SK-N-SH treated with all-trans-retinoic acid at 6 μM for 48 hours (cell line): ENCODE measurements around the gene DLGAP5.
A peak's percentile ranks its signal among the peaks of the same experiment; 100 is the strongest.

Experiments used
- ATAC-seq: fragments of 200-7000 bp; cut with Tn5 transposase; 3 replicates; pipeline ENCODE4 v1.9.1; 2020; ENCODE audit warnings: mild to moderate bottlenecking, moderate library complexity
- ARNTL ChIP-seq: fragments of 450-650 bp; formaldehyde crosslinking; IDR thresholded peaks from 2 replicates; pipeline ENCODE4 v1.5.0; 2020; ENCODE audit warnings: low read depth, mild to moderate bottlenecking, moderate library complexity, borderline replicate concordance
- BACH2 ChIP-seq: fragments of 250-450 bp; sonication (Bioruptor Pico); IDR thresholded peaks from 2 replicates; pipeline ENCODE4 v1.9.0; 2021; ENCODE audit warnings: mild to moderate bottlenecking, borderline replicate concordance
- ESRRG ChIP-seq: fragments of 250-450 bp; sonication (Bioruptor Pico); IDR thresholded peaks from 2 replicates; pipeline ENCODE4 v1.6.1; 2021; ENCODE audit warnings: mild to moderate bottlenecking
- GLIS3 ChIP-seq: fragments of 250-450 bp; sonication (Bioruptor Pico); IDR thresholded peaks from 2 replicates; pipeline ENCODE4 v1.5.0; 2020; ENCODE audit warnings: mild to moderate bottlenecking, moderate library complexity
- ISL1 ChIP-seq: fragments of 250-450 bp; sonication (Bioruptor Pico); IDR thresholded peaks from 2 replicates; pipeline ENCODE4 v2.1.2; 2022; ENCODE audit warnings: mild to moderate bottlenecking, moderate library complexity
- OSR1 ChIP-seq: fragments of 250-450 bp; sonication (Bioruptor Pico); IDR thresholded peaks from 2 replicates; pipeline ENCODE4 v1.8.0; 2022; ENCODE audit warnings: moderate library complexity, mild to moderate bottlenecking, inconsistent platforms
- PPARA ChIP-seq: fragments of 250-450 bp; sonication (Bioruptor Pico); IDR thresholded peaks from 2 replicates; pipeline ENCODE4 v1.5.0; 2020; ENCODE audit warnings: mild to moderate bottlenecking, borderline replicate concordance
- SNAI2 ChIP-seq: fragments of 250-450 bp; sonication (Bioruptor Pico); IDR thresholded peaks from 2 replicates; pipeline ENCODE4 v1.5.0; 2020; ENCODE audit warnings: mild to moderate bottlenecking, moderate library complexity
- TCF4 ChIP-seq: fragments of 250-450 bp; sonication (Bioruptor Pico); IDR thresholded peaks from 2 replicates; pipeline ENCODE4 v1.8.0; 2021; ENCODE audit warnings: mild to moderate bottlenecking, moderate library complexity, borderline replicate concordance
- TOX ChIP-seq: fragments of 250-450 bp; sonication (Bioruptor Pico); IDR thresholded peaks from 2 replicates; pipeline ENCODE4 v1.8.0; 2021; ENCODE audit warnings: mild to moderate bottlenecking, moderate library complexity, borderline replicate concordance
- ZC3H10 ChIP-seq: fragments of 250-450 bp; sonication (Bioruptor Pico); IDR thresholded peaks from 2 replicates; pipeline ENCODE4 v1.5.1; 2021; ENCODE audit warnings: mild to moderate bottlenecking, moderate library complexity
- ZFP3 ChIP-seq: fragments of 250-450 bp; sonication (Bioruptor Pico); IDR thresholded peaks from 2 replicates; pipeline ENCODE4 v1.5.0; 2020; ENCODE audit warnings: mild to moderate bottlenecking, moderate library complexity
- ZFP30 ChIP-seq: fragments of 450-650 bp; formaldehyde crosslinking; IDR thresholded peaks from 2 replicates; pipeline ENCODE4 v1.5.0; 2022; ENCODE audit warnings: mild to moderate bottlenecking, moderate library complexity
- ZNF565 ChIP-seq: fragments of 450-650 bp; formaldehyde crosslinking; conservative IDR thresholded peaks from 2 replicates; pipeline ENCODE4 v1.5.0; 2020; ENCODE audit warnings: low read depth, mild to moderate bottlenecking, moderate library complexity
- ZNF70 ChIP-seq: fragments of 450-650 bp; formaldehyde crosslinking; IDR thresholded peaks from 2 replicates; pipeline ENCODE4 v1.5.0; 2020; ENCODE audit warnings: mild to moderate bottlenecking, moderate library complexity
- ZNF8 ChIP-seq: fragments of 450-650 bp; formaldehyde crosslinking; IDR thresholded peaks from 2 replicates; pipeline ENCODE4 v1.5.0; 2020; ENCODE audit warnings: mild to moderate bottlenecking, moderate library complexity
- TF ChIP-seq, protein P1 (sequence below): fragments of 250-450 bp; sonication (Bioruptor Pico); IDR thresholded peaks from 2 replicates; pipeline ENCODE4 v1.8.0; 2020; ENCODE audit warnings: mild to moderate bottlenecking, moderate library complexity, borderline replicate concordance
- TF ChIP-seq, protein P2 (sequence below): fragments of 250-450 bp; sonication (Bioruptor Pico); IDR thresholded peaks from 2 replicates; pipeline ENCODE4 v1.5.0; 2020; ENCODE audit warnings: mild to moderate bottlenecking, moderate library complexity
- TF ChIP-seq, protein P3 (sequence below): fragments of 250-450 bp; sonication (Bioruptor Pico); IDR thresholded peaks from 2 replicates; pipeline ENCODE4 v1.5.1; 2020; ENCODE audit warnings: low read depth, mild to moderate bottlenecking, moderate library complexity
- TF ChIP-seq, protein P4 (sequence below): fragments of 250-450 bp; sonication (Bioruptor Pico); IDR thresholded peaks from 2 replicates; pipeline ENCODE4 v1.5.1; 2021; ENCODE audit warnings: mild to moderate bottlenecking, moderate library complexity

DLGAP5 gene

DNA sequence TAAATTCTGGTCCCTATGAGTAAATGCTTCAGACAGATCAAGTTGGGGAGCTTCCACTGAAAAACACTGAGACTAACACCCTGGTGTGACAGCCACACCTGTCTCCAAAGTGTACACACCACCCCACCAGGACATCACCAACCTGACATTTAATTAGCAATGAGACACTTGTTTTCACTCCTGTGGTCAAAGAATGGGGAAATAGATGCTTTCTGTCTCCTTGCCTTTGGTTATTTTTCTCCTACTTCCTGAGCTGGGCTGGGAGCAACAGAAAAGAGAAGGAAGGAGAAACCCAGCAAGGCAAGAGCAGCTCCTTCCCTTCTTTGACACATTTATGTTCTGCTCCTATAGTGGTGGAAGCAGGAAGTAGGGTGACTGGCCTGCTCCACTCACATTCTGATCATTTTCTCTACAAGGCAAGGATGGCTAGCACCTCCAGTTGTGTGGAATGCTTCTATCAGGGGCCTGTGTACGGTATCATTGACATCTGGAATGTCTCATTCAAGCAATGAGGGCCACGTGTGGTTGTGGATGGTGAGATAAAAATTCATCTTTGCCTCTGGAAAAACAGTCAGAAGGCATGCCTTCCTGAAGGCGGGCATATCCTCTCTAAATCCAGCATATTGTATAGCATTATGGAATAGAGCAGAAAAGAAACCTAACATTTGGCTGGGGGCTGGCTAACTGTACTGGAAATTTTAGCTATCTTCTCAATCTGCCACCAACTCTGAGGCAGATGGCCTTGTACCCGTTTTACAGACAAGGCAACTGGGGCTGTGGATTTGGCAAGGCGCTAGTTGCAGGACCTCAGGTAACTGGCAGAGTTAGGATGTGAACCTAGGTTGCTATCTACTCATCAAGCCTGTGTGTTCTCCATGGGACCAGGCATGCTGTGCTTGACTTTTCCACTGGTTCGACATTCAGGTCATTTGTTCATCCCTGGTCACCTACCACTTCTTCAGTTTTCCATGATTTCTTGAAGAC lies 87.1 kb downstream of the DLGAP5 start:
- TF ChIP-seq ZNF565 = no peak
- TF ChIP-seq TCF4 = no peak
- no peak for TF ChIP-seq BACH2
- TF ChIP-seq ZFP3 (CRISPR knock-in tag) = no peak
- no peak for TF ChIP-seq ZNF70
- no peak for TF ChIP-seq SNAI2 (CRISPR knock-in tag)
- TF ChIP-seq ISL1 (CRISPR knock-in tag) = no peak
- TF ChIP-seq, protein P1, sequence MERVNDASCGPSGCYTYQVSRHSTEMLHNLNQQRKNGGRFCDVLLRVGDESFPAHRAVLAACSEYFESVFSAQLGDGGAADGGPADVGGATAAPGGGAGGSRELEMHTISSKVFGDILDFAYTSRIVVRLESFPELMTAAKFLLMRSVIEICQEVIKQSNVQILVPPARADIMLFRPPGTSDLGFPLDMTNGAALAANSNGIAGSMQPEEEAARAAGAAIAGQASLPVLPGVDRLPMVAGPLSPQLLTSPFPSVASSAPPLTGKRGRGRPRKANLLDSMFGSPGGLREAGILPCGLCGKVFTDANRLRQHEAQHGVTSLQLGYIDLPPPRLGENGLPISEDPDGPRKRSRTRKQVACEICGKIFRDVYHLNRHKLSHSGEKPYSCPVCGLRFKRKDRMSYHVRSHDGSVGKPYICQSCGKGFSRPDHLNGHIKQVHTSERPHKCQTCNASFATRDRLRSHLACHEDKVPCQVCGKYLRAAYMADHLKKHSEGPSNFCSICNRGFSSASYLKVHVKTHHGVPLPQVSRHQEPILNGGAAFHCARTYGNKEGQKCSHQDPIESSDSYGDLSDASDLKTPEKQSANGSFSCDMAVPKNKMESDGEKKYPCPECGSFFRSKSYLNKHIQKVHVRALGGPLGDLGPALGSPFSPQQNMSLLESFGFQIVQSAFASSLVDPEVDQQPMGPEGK (CRISPR knock-in tag) = no peak
- TF ChIP-seq ZC3H10 (CRISPR knock-in tag) = no peak
- TF ChIP-seq, protein P2, sequence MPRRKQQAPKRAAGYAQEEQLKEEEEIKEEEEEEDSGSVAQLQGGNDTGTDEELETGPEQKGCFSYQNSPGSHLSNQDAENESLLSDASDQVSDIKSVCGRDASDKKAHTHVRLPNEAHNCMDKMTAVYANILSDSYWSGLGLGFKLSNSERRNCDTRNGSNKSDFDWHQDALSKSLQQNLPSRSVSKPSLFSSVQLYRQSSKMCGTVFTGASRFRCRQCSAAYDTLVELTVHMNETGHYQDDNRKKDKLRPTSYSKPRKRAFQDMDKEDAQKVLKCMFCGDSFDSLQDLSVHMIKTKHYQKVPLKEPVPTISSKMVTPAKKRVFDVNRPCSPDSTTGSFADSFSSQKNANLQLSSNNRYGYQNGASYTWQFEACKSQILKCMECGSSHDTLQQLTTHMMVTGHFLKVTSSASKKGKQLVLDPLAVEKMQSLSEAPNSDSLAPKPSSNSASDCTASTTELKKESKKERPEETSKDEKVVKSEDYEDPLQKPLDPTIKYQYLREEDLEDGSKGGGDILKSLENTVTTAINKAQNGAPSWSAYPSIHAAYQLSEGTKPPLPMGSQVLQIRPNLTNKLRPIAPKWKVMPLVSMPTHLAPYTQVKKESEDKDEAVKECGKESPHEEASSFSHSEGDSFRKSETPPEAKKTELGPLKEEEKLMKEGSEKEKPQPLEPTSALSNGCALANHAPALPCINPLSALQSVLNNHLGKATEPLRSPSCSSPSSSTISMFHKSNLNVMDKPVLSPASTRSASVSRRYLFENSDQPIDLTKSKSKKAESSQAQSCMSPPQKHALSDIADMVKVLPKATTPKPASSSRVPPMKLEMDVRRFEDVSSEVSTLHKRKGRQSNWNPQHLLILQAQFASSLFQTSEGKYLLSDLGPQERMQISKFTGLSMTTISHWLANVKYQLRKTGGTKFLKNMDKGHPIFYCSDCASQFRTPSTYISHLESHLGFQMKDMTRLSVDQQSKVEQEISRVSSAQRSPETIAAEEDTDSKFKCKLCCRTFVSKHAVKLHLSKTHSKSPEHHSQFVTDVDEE = no peak
- TF ChIP-seq, protein P3, sequence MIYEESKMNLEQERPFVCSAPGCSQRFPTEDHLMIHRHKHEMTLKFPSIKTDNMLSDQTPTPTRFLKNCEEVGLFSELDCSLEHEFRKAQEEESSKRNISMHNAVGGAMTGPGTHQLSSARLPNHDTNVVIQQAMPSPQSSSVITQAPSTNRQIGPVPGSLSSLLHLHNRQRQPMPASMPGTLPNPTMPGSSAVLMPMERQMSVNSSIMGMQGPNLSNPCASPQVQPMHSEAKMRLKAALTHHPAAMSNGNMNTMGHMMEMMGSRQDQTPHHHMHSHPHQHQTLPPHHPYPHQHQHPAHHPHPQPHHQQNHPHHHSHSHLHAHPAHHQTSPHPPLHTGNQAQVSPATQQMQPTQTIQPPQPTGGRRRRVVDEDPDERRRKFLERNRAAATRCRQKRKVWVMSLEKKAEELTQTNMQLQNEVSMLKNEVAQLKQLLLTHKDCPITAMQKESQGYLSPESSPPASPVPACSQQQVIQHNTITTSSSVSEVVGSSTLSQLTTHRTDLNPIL (CRISPR knock-in tag) = no peak
- TF ChIP-seq GLIS3 (CRISPR knock-in tag) = no peak
- no peak for TF ChIP-seq ESRRG (CRISPR knock-in tag)

DNA sequence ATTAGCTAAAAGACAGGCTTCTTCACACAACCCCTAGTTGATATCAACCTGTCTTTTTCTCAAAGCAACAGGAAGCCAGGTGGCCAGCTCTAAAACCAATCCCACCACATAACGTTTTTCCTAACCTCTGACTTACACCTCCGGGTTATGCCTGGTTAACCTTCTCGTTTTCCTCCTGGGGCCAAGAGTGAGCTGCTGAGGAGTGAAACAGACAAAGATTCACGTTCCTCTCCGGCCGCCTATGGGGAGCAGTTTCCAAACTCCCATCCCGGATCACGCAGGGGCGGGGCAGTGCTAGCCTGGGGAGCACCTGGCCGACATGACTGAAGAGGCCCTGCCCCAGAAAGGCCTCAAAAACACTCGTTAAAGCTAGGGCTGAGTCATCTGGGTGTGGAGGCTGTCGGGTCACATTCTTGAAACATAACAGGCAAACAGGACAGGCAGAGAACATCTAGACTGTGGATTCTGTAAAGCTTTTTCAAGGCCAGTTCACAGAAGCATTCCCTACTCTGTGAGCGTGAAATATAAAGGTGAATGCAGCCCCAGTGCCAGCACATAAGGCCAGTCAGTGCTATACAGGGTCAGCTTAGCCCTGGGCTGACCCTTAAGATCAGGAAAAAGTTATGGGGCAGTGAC lies 88.3 kb downstream of the DLGAP5 start:
- peak; percentile 78 for ATAC-seq
- TF ChIP-seq TOX (CRISPR knock-in tag) (no peak), GLIS3 (CRISPR knock-in tag) (no peak), BACH2 (no peak), SNAI2 (CRISPR knock-in tag) (no peak), PPARA (CRISPR knock-in tag) (no peak), ZNF565 (no peak)
- TF ChIP-seq, protein P3 (CRISPR knock-in tag) = no peak
- TF ChIP-seq, protein P1 (CRISPR knock-in tag) = no peak

More for the DNA sequence above, 87.1 kb downstream of the DLGAP5 start:
- ATAC-seq = no peak

DNA sequence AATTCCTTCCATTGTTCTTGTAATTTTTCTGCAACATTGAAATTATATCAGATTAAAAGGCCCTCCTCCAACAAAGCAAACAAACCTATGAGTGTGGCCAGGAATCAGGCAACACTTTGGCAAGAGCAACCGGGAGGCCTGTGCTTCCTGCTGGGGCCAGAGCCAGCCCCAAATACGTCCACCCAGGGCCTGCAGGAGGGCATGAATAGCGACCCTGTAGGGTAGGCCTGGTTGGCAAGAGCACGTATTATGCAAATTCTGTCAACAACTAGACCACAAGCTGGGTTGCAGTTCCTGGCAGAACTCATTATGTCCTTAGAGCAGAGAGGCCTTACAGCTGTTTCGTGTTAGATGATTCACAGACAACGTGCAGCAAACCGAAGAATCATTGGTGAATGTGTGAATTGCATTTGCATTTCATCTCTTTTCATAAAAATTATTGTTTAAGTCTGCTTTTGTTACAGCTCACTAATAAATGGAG lies 89.2 kb downstream of the DLGAP5 start:
- no peak for TF ChIP-seq ESRRG (CRISPR knock-in tag)
- TF ChIP-seq TCF4 = peak; percentile 68; the same call in 1 of the 2 replicates
- peak; percentile 95 for ATAC-seq

DNA sequence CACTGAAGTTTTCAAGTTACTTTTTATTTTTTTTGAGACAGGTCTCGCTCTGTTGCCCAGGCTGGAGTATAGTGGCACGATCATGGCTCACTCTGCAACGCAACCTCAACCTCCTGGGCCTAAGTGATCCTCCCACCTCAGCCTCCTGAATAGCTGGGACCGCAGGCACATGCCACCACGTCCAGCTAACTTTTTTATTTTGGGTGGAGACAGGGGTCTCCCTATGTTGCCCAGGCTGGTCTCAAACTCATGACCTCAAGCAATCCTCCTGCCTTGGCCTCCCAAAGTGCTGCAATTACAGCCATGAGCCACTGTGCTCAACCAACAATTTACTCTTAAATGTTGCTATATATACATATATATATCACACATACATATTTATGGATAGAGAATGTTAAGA lies 89.7 kb downstream of the DLGAP5 start:
- ATAC-seq = no peak
- TF ChIP-seq OSR1 (CRISPR knock-in tag) (no peak), GLIS3 (CRISPR knock-in tag) (no peak), ARNTL (no peak), ZNF8 (CRISPR knock-in tag) (no peak), PPARA (CRISPR knock-in tag) (no peak), TCF4 (no peak), ZNF565 (no peak), ZFP30 (CRISPR knock-in tag) (no peak)
- TF ChIP-seq, protein P4, sequence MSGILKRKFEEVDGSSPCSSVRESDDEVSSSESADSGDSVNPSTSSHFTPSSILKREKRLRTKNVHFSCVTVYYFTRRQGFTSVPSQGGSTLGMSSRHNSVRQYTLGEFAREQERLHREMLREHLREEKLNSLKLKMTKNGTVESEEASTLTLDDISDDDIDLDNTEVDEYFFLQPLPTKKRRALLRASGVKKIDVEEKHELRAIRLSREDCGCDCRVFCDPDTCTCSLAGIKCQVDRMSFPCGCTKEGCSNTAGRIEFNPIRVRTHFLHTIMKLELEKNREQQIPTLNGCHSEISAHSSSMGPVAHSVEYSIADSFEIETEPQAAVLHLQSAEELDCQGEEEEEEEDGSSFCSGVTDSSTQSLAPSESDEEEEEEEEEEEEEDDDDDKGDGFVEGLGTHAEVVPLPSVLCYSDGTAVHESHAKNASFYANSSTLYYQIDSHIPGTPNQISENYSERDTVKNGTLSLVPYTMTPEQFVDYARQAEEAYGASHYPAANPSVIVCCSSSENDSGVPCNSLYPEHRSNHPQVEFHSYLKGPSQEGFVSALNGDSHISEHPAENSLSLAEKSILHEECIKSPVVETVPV (CRISPR knock-in tag) = no peak
- TF ChIP-seq, protein P2 = no peak
